ENCODE data around the gene PIGV. TPM values are rescaled to one million over a fixed set of nuclear protein-coding genes. Genes with fewer than 3 reads are reported as not detected.

The PIGV gene
- total RNA-seq, 1 experiment from 2014 or later, result 7.5 TPM

GRCh38 chr1:26832249-26832960 is 44.7 kb downstream of the PIGV start:
- peaks cover 3% of the 10 kb centered on the region for H3K79me1 ChIP-seq (ENCODE audit: insufficient read depth, low read depth, low read length, poor library complexity, severe bottlenecking)
- no peak overlapping the region for H3K18ac ChIP-seq (ENCODE audit: insufficient read length, low read depth, low read length)
- no peak overlapping the region for H2BK20ac ChIP-seq (ENCODE audit: low read depth, low read length, poor library complexity, severe bottlenecking)
- no peak overlapping the region for H2BK120ac ChIP-seq (ENCODE audit: low read depth, low read length, poor library complexity, severe bottlenecking)
- H3K9ac ChIP-seq (ENCODE audit: extremely low read depth, insufficient read length, low read length), result no peak overlapping the region
- no peaks in the 10 kb centered on the region; the same call in 1 of the 2 replicates for H3K27me3 Mint-ChIP-seq (ENCODE audit: low read depth)
- H3K4me1 Mint-ChIP-seq, result peaks cover 19 to 21% of the 10 kb centered on the region in 2 experiments
- no peak overlapping the region for H2BK15ac ChIP-seq (ENCODE audit: low read depth, low read length)
- no peak for TF ChIP-seq CTCF (conservative IDR thresholded peaks at IDR 0.05)
- no peak overlapping the region for H3K14ac ChIP-seq (ENCODE audit: insufficient read depth, low read length)
- H3K23me2 ChIP-seq (ENCODE audit: insufficient read length, low read depth, low read length, poor library complexity, severe bottlenecking), result peaks cover 3% of the 10 kb centered on the region
- DNase-seq, result no peak
- H4K8ac ChIP-seq (replicated peaks; ENCODE audit: insufficient read length, low read depth, low read length), result no peak overlapping the region
- H3K4me1 ChIP-seq (ENCODE audit: insufficient read depth, low read length), result no peaks in the 10 kb centered on the region
- no peak overlapping the region for H4K5ac ChIP-seq (ENCODE audit: insufficient read length, low read depth, low read length)
- no peak overlapping the region for H3K4me2 ChIP-seq (ENCODE audit: insufficient read depth, insufficient read length, low read length)
- no peak overlapping the region for H3K27ac ChIP-seq (ENCODE audit: insufficient read length, low read depth, low read length)
- no peak overlapping the region for H3K4me3 Mint-ChIP-seq
- no peaks in the 10 kb centered on the region for H4K20me1 ChIP-seq (ENCODE audit: control insufficient read depth, insufficient read depth, insufficient read length)
- no peaks in the 10 kb centered on the region for H3K27me3 ChIP-seq (ENCODE audit: insufficient read depth, low read length)
- H3K9me3 Mint-ChIP-seq, result no peaks in the 10 kb centered on the region; a peak in 1 of 5 replicates
- no peak overlapping the region for H3T11ph ChIP-seq (ENCODE audit: low read length)
- peak overlapping the region in 2 of 3 experiments; percentile 5 to 63; a peak in 3 of 7 replicates for H3K27ac Mint-ChIP-seq
- H3K36me3 Mint-ChIP-seq (ENCODE audit: insufficient read depth in 1 of 3, low read depth in 3 of 3), result peaks cover 29 to 45% (median 39%) of the 10 kb centered on the region in 3 experiments
- no peak overlapping the region for H2AK5ac ChIP-seq (ENCODE audit: insufficient read length, low read length)
- no peak overlapping the region for H3K4ac ChIP-seq (ENCODE audit: low read depth, low read length)
- no peaks in the 10 kb centered on the region for H3K9me3 ChIP-seq (ENCODE audit: control insufficient read depth, low read depth, low read length)
- no peak overlapping the region for H3K23ac ChIP-seq (ENCODE audit: insufficient read length, low read depth, low read length)
- H3K79me2 ChIP-seq (ENCODE audit: insufficient read depth, low read length), result no peaks in the 10 kb centered on the region; the same call in 1 of the 2 replicates
- no peak overlapping the region for H2BK5ac ChIP-seq (ENCODE audit: insufficient read length, low read length)
- H2AFZ ChIP-seq (ENCODE audit: low read length), result no peak overlapping the region
- no CpG with 5 or more reads among the region's 16 CpGs for WGBS (ENCODE audit: extremely low coverage, insufficient read length, low lambda C conversion rate)
- H4K91ac ChIP-seq (ENCODE audit: insufficient read length, low read depth, low read length), result no peak overlapping the region
- H3K56ac ChIP-seq (ENCODE audit: insufficient read length, low read depth, low read length), result no peak overlapping the region
- H2BK12ac ChIP-seq (ENCODE audit: insufficient read length, low read depth, low read length), result no peak overlapping the region
